Brain microvascular endothelial cell (primary cell): ENCODE results near the gene MAX.

Source experiments
- DNase-seq: peaks from one replicate; pipeline ENCODE4 v3.0.0-alpha.2; 2020
- H3K27ac ChIP-seq: fragments of 250-450 bp; sonication (Bioruptor Pico); 2 replicates; pipeline ENCODE4 v1.5.1; 2020; ENCODE audit warnings: mild to moderate bottlenecking, moderate library complexity
- H3K27me3 ChIP-seq: fragments of 250-450 bp; sonication (Bioruptor Pico); replicated peaks from 2 replicates; pipeline ENCODE4 v1.5.1; 2020; ENCODE audit warnings: mild to moderate bottlenecking
- H3K36me3 ChIP-seq: fragments of 250-450 bp; sonication (Bioruptor Pico); replicated peaks from 2 replicates; pipeline ENCODE4 v1.5.1; 2020; ENCODE audit warnings: mild to moderate bottlenecking
- H3K4me3 ChIP-seq: 2 replicates; pipeline ENCODE4 v1.5.1; 2011; ENCODE audit warnings: low read depth, mild to moderate bottlenecking, control low read depth, low read length, moderate library complexity
- in situ Hi-C: cut with HindIII; loops from 2 replicates; pipeline ENCODE4 v1.10.0; 2017; ENCODE audit warnings: low sequenced_read_pairs, low pct_ligation_motif_present
- TF ChIP-seq, protein P1 (sequence below): IDR thresholded peaks from 2 replicates; pipeline ENCODE4 v1.5.1; 2011; ENCODE audit warnings: low read depth, mild to moderate bottlenecking, moderate library complexity, low read length, control low read depth, inconsistent platforms; ENCODE audit errors: missing control alignments

The MAX gene

DNA sequence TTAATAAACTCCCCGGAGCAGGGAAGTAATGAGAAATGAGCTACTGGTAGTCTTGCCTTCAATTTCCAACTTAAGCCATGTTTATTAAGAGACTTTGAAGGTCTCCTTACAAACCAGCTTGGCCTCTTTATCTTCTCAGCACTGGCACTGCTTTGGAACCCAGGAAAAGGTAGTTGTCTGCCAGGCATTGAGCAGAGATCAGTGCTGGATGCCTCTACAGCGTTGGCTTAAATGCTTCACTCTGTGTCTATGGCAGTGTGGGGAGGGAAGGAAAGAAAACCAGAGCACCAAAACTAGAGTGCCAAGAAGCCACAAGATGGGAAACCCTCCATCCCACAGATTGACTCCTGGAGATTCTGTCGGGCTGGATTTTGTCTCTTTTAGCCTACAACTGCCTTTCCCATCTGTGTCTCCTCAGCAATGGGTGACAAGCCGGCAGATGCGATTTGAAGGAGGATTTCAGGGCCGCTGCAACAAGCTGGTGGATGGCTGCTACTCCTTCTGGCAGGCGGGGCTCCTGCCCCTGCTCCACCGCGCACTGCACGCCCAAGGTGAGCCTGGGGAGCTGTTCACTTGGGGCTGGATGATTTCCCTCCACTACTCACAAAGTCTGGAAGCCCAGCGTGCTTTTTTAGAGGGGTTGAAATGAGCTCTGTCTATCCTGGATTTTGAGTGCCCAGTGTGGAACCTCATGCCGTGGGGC, 58.3 kb downstream of the MAX start:
- no peaks in the 10 kb centered on the region for H3K27me3 ChIP-seq
- no peak overlapping the region for H3K27ac ChIP-seq
- TF ChIP-seq, protein P1, sequence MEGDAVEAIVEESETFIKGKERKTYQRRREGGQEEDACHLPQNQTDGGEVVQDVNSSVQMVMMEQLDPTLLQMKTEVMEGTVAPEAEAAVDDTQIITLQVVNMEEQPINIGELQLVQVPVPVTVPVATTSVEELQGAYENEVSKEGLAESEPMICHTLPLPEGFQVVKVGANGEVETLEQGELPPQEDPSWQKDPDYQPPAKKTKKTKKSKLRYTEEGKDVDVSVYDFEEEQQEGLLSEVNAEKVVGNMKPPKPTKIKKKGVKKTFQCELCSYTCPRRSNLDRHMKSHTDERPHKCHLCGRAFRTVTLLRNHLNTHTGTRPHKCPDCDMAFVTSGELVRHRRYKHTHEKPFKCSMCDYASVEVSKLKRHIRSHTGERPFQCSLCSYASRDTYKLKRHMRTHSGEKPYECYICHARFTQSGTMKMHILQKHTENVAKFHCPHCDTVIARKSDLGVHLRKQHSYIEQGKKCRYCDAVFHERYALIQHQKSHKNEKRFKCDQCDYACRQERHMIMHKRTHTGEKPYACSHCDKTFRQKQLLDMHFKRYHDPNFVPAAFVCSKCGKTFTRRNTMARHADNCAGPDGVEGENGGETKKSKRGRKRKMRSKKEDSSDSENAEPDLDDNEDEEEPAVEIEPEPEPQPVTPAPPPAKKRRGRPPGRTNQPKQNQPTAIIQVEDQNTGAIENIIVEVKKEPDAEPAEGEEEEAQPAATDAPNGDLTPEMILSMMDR = no peak
- peaks cover 16% of the 10 kb centered on the region for H3K36me3 ChIP-seq
- DNase-seq = no peak
- H3K4me3 ChIP-seq = no peak overlapping the region
- in situ Hi-C loops = no loop called here

DNA sequence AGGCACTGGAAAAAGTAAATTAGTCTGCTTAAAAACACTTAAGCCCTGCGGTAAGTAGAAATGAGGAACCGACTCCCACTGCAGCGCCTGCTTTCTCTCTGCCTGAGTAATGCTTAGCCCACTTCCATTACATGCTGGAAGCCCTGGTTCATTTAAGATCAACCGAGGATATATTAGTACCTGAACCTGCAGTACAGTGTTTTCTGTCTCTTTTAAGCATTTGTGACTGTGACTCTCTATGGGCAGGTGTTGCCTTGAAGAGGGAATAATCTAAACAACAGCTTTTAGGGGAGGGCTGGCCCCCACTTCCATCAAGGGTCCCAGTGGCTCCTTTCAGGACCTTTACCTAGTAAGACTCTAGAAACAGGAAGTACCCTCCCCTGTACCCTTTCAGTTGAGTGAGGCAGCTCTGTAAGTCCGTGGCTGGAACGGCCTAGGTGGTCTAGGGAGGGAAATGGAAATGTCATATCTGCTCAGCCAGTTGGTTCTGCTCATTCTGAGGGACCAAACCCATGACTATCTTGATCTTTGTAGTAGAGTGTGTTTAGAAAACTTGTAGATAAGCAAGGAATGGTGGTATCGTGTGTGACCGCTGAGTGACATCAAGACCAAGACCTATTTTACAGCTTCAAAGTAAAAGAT, 59.5 kb downstream of the MAX start:
- TF ChIP-seq, protein P1 = no peak
- H3K4me3 ChIP-seq = no peak overlapping the region
- in situ Hi-C loops = no loop called here
- DNase-seq = no peak
- peaks cover 16% of the 10 kb centered on the region for H3K36me3 ChIP-seq
- no peak overlapping the region for H3K27ac ChIP-seq
- H3K27me3 ChIP-seq = no peaks in the 10 kb centered on the region

DNA sequence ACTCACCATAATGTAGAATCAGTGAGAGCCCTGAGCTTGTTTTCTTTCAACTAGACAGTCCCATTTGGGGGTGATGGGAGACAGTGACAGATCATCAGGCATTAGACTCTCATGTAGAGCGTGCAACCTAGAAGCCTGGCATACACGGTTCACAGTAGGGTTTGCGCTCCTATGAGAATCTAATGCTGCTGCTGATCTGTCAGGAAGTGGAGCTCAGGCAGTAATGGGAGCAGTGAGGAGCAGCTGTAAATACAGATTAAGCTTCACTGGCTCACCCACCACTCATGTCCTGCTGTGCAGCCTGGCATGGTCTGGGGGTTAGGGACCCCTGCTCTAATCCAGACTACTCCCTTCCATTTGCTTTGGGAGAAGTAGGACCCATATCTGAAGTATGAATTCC, 60.0 kb downstream of the MAX start:
- TF ChIP-seq, protein P1 = no peak
- no peak for DNase-seq
- H3K4me3 ChIP-seq = no peak overlapping the region
- no peaks in the 10 kb centered on the region for H3K27me3 ChIP-seq
- peaks cover 16% of the 10 kb centered on the region for H3K36me3 ChIP-seq
- no peak overlapping the region for H3K27ac ChIP-seq
- in situ Hi-C loops = no loop called here

DNA sequence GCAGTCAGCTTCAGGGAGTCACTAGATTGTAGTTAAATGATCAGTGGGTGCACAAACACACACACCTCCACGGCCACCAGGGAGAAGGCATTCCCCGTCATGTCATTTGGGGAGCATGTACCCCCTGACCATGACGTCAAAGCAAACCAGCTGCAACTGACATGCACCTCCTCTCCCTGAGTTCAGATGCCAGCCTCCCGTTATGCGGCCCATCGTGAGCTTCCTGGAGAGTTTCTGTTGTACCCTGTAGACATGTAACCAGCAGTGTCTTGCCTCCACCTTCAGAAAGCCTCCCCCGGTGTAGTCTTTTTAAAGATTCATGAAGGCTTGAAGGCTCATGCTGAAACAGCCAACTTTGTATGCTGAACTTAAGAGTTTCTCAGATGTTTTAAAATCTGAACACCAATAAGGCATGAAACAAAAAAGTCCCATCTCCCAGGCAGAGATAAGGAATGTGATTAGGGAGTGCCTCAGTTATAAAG, 60.8 kb downstream of the MAX start:
- no peaks in the 10 kb centered on the region for H3K27me3 ChIP-seq
- TF ChIP-seq, protein P1 = no peak
- H3K4me3 ChIP-seq = no peak overlapping the region
- in situ Hi-C loops = no loop called here
- DNase-seq = no peak
- peaks cover 16% of the 10 kb centered on the region for H3K36me3 ChIP-seq
- no peak overlapping the region for H3K27ac ChIP-seq

DNA sequence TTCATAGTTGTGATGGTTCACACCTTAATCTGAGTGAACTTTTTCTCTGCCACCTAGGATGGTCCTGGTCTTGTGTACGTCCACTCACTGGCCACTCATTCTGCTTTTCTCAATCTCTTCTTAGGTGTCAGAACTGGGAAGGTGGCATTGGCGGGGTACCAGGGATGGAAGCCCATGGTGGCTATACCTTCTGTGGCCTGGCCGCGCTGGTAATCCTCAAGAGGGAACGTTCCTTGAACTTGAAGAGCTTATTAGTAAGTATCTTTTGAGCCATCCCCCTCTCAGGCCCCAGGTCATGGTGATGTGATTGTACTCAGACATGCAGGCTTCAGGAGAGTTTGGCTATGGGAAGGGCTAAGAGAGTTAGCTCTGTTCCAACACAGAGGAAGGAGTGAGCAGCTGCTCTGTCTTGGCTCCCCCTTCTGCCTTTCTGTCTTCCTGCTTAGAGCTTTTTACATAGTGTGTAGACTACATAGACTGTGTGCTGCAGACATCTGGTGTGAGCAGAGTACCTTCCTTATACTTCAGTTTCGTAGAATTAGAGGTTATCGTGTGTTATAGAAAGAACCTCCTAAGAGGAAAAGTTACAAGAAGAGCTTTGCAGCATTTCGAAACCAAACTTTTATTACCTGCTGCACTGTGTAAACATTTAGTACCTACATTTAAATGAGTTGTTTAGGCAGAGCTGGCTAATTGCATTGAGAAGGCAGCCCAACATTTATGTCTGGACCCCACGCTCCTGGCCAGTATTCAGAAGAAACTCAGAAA, 61.5 kb downstream of the MAX start:
- H3K27me3 ChIP-seq = no peaks in the 10 kb centered on the region
- TF ChIP-seq, protein P1 = no peak
- H3K27ac ChIP-seq = no peak overlapping the region
- DNase-seq = no peak
- in situ Hi-C loops = no loop called here
- H3K36me3 ChIP-seq = peaks cover 16% of the 10 kb centered on the region
- H3K4me3 ChIP-seq = no peak overlapping the region
